H9 (cell line): ENCODE data around the gene ZNF358. TPM values are rescaled to one million over a fixed set of nuclear protein-coding genes. Genes with fewer than 3 reads are reported as not detected.

Experiments
- DNase-seq: peaks from one replicate; pipeline ENCODE4 v3.0.0-alpha.2; 2017
- H2AFZ ChIP-seq: one replicate; pipeline ENCODE4 v1.6.1; 2013; ENCODE audit warnings: mild to moderate bottlenecking, low read length, control low read depth, moderate library complexity
- H2AK5ac ChIP-seq: 2 replicates; pipeline ENCODE4 v1.6.1; 2013; ENCODE audit warnings: low read length, control low read depth, mixed read lengths; ENCODE audit not compliant: insufficient read length
- H2BK120ac ChIP-seq: one replicate; pipeline ENCODE4 v1.6.1; 2013; ENCODE audit warnings: low read depth, mild to moderate bottlenecking, low read length, control low read depth, inconsistent platforms; ENCODE audit not compliant: poor library complexity, severe bottlenecking
- H2BK12ac ChIP-seq: 2 replicates; pipeline ENCODE4 v1.6.1; 2013; ENCODE audit warnings: low read length, control low read depth, mixed read lengths, low read depth; ENCODE audit not compliant: insufficient read length
- H2BK15ac ChIP-seq: 2 replicates; pipeline ENCODE4 v1.6.1; 2013; ENCODE audit warnings: low read depth, low read length, control low read depth
- H2BK20ac ChIP-seq: one replicate; pipeline ENCODE4 v1.6.1; 2013; ENCODE audit warnings: low read depth, mild to moderate bottlenecking, low read length, control low read depth, inconsistent platforms; ENCODE audit not compliant: poor library complexity, severe bottlenecking
- H2BK5ac ChIP-seq: 2 replicates; pipeline ENCODE4 v1.6.1; 2013; ENCODE audit warnings: low read length, control low read depth, mixed read lengths; ENCODE audit not compliant: insufficient read length
- H3K14ac ChIP-seq: 2 replicates; pipeline ENCODE4 v1.6.1; 2013; ENCODE audit warnings: low read length, control low read depth; ENCODE audit not compliant: insufficient read depth
- H3K18ac ChIP-seq: 2 replicates; pipeline ENCODE4 v1.6.1; 2013; ENCODE audit warnings: low read depth, mild to moderate bottlenecking, mixed read lengths, low read length, control low read depth; ENCODE audit not compliant: insufficient read length
- H3K23ac ChIP-seq: 2 replicates; pipeline ENCODE4 v1.6.1; 2013; ENCODE audit warnings: low read length, control low read depth, mixed read lengths, low read depth; ENCODE audit not compliant: insufficient read length
- H3K23me2 ChIP-seq: 2 replicates; pipeline ENCODE4 v1.6.1; 2013; ENCODE audit warnings: low read depth, mild to moderate bottlenecking, mixed read lengths, low read length, control low read depth; ENCODE audit not compliant: insufficient read length, poor library complexity, severe bottlenecking
- H3K27ac ChIP-seq: 2 replicates; pipeline ENCODE4 v1.5.1; 2013; ENCODE audit warnings: low read length, control low read depth, mixed read lengths, low read depth; ENCODE audit not compliant: insufficient read length
- H3K27me3 ChIP-seq: 2 replicates; pipeline ENCODE4 v1.6.1; 2013; ENCODE audit warnings: low read length, control low read depth, inconsistent platforms; ENCODE audit not compliant: insufficient read depth
- H3K4ac ChIP-seq: 2 replicates; pipeline ENCODE4 v1.6.1; 2013; ENCODE audit warnings: low read depth, mild to moderate bottlenecking, control low read depth, inconsistent platforms, low read length, moderate library complexity
- H3K4me1 ChIP-seq: 2 replicates; pipeline ENCODE4 v1.6.1; 2013; ENCODE audit warnings: low read length, control low read depth, inconsistent platforms; ENCODE audit not compliant: insufficient read depth
- H3K4me2 ChIP-seq: 2 replicates; pipeline ENCODE4 v1.6.1; 2013; ENCODE audit warnings: low read length, control low read depth, mixed read lengths; ENCODE audit not compliant: insufficient read length, insufficient read depth
- H3K56ac ChIP-seq: 2 replicates; pipeline ENCODE4 v1.6.1; 2013; ENCODE audit warnings: low read depth, mild to moderate bottlenecking, mixed read lengths, low read length, control low read depth; ENCODE audit not compliant: insufficient read length
- H3K79me1 ChIP-seq: 2 replicates; pipeline ENCODE4 v1.6.1; 2013; ENCODE audit warnings: low read depth, mild to moderate bottlenecking, moderate library complexity, low read length, control low read depth, inconsistent platforms; ENCODE audit not compliant: insufficient read depth, poor library complexity, severe bottlenecking
- H3K79me2 ChIP-seq: 2 replicates; pipeline ENCODE4 v1.6.1; 2013; ENCODE audit warnings: low read length, control low read depth, inconsistent platforms; ENCODE audit not compliant: insufficient read depth
- H3K9ac ChIP-seq: 2 replicates; pipeline ENCODE4 v1.6.1; 2013; ENCODE audit warnings: low read length, control low read depth, mixed read lengths; ENCODE audit not compliant: insufficient read length; ENCODE audit errors: extremely low read depth
- H3K9me3 ChIP-seq: one replicate; pipeline ENCODE4 v1.6.1; 2013; ENCODE audit warnings: low read depth, low read length, inconsistent platforms; ENCODE audit not compliant: control insufficient read depth
- H3T11ph ChIP-seq: one replicate; pipeline ENCODE4 v1.6.1; 2013; ENCODE audit warnings: mild to moderate bottlenecking, low read length, control low read depth, inconsistent platforms
- H4K20me1 ChIP-seq: one replicate; pipeline ENCODE4 v1.6.1; 2013; ENCODE audit not compliant: control insufficient read depth, insufficient read length, insufficient read depth
- H4K5ac ChIP-seq: 2 replicates; pipeline ENCODE4 v1.6.1; 2013; ENCODE audit warnings: low read depth, mild to moderate bottlenecking, mixed read lengths, low read length, control low read depth; ENCODE audit not compliant: insufficient read length
- H4K8ac ChIP-seq: replicated peaks from 2 replicates; pipeline ENCODE4 v1.6.1; 2013; ENCODE audit warnings: low read length, control low read depth, mixed read lengths, low read depth; ENCODE audit not compliant: insufficient read length
- H4K91ac ChIP-seq: 2 replicates; pipeline ENCODE4 v1.6.1; 2013; ENCODE audit warnings: low read depth, mild to moderate bottlenecking, moderate library complexity, mixed read lengths, low read length, control low read depth; ENCODE audit not compliant: insufficient read length
- H3K27ac Mint-ChIP-seq, 3 experiments: 2 replicates in 2 of 3; 3 replicates in 1 of 3; pipeline ENCODE4 v1.8.0; 2020 to 2021; ENCODE audit warnings: mixed read lengths in 3 of 3, mild to moderate bottlenecking in 1 of 3, moderate library complexity in 1 of 3
- H3K27me3 Mint-ChIP-seq: 2 replicates; pipeline ENCODE4 v1.8.0; 2021; ENCODE audit warnings: low read depth, mild to moderate bottlenecking, moderate library complexity, mixed read lengths
- H3K36me3 Mint-ChIP-seq, 3 experiments: 2 replicates in 2 of 3; 3 replicates in 1 of 3; pipeline ENCODE4 v1.8.0; 2020 to 2021; ENCODE audit warnings: low read depth in 3 of 3, mixed read lengths in 3 of 3; ENCODE audit not compliant: insufficient read depth in 1 of 3
- H3K4me1 Mint-ChIP-seq, 2 experiments: 2 replicates each; pipeline ENCODE4 v1.8.0; 2020; ENCODE audit warnings: mixed read lengths in 2 of 2
- H3K4me3 Mint-ChIP-seq, 2 experiments: 2 replicates in 1 of 2; 3 replicates in 1 of 2; pipeline ENCODE4 v1.8.0; 2020 to 2021; ENCODE audit warnings: mild to moderate bottlenecking in 2 of 2, mixed read lengths in 2 of 2, moderate library complexity in 1 of 2
- H3K9me3 Mint-ChIP-seq, 2 experiments: 2 replicates in 1 of 2; 3 replicates in 1 of 2; pipeline ENCODE4 v1.8.0; 2020; ENCODE audit warnings: mild to moderate bottlenecking in 2 of 2, mixed read lengths in 2 of 2, moderate library complexity in 1 of 2
- WGBS: extraction: QIAGEN DNeasy Blood & Tissue Kit; methylation state at CpG from one replicate; pipeline ENCODE4 v1.1.7; 2013; ENCODE audit warnings: missing lambda C conversion rate, low lambda C conversion rate, mixed read lengths; ENCODE audit not compliant: insufficient read length; ENCODE audit errors: extremely low coverage; 5-methylcytosine and 5-hydroxymethylcytosine counted together
- total RNA-seq: library from RNA; stranded (reverse); gene quantifications from 2 replicates; pipeline ENCODE4 v1.2.1, GENCODE V29; 2021
- TF ChIP-seq, protein P1 (sequence below): fragments of 200-600 bp; sonication (generic); conservative IDR thresholded peaks from 3 replicates; pipeline ENCODE4 v1.8.0; 2021; ENCODE audit warnings: antibody characterized with exemption, mild to moderate bottlenecking

The ZNF358 gene
- total RNA-seq, 1 experiment from 2014 or later: 40.5 TPM

DNA sequence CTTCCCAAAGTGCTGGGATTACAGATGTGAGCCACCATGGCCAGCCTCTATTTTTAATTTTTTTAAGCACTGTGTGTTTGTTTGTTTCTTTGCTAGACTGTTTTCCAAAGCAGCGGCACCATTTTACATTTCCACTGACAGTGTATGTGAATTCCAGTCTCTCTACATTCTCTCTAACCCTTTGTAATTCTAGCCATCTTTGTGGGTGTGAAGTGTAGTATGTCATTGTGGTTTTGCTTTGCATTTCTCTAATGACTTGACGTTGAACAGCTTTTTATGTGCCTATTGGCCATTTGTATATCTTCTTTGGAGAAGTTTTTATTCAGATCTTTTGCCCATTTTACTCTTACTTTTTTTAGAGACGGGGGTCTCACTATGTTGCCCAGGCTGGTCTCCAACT lies 31.3 kb downstream of the ZNF358 start:
- Histone ChIP-seq H2AK5ac (no peak overlapping the region), H2BK5ac (no peak overlapping the region), H3K4me2 (no peak overlapping the region), H3K14ac (no peak overlapping the region), H3K27me3 (no peaks in the 10 kb centered on the region), H4K91ac (no peak overlapping the region), H3T11ph (no peak overlapping the region), H2BK120ac (no peak overlapping the region), H2AFZ (no peak overlapping the region), H4K20me1 (no peaks in the 10 kb centered on the region), H4K5ac (no peak overlapping the region), H3K9me3 (no peaks in the 10 kb centered on the region), H3K79me1 (no peaks in the 10 kb centered on the region), H2BK15ac (no peak overlapping the region), H2BK12ac (no peak overlapping the region), H3K4ac (no peak overlapping the region), H3K4me1 (no peaks in the 10 kb centered on the region), H3K79me2 (no peaks in the 10 kb centered on the region), H4K8ac (no peak overlapping the region), H3K23ac (no peak overlapping the region), H2BK20ac (no peak overlapping the region), H3K27ac (no peak overlapping the region), H3K56ac (no peak overlapping the region), H3K18ac (no peak overlapping the region), H3K23me2 (no peaks in the 10 kb centered on the region), H3K9ac (no peak overlapping the region)
- Mint-ChIP-seq H3K4me3 (no peak overlapping the region), H3K36me3 (peaks cover 4 to 33% (median 24%) of the 10 kb centered on the region in 3 experiments; a peak in 6 of 7 replicates), H3K4me1 (peaks cover 7 to 8% of the 10 kb centered on the region in 2 experiments; a peak in 3 of 4 replicates), H3K9me3 (no peaks in the 10 kb centered on the region; a peak in 1 of 5 replicates), H3K27ac (no peak overlapping the region), H3K27me3 (no peaks in the 10 kb centered on the region)
- no peak for DNase-seq
- no CpG with 5 or more reads among the region's 3 CpGs for WGBS
- TF ChIP-seq, protein P1, sequence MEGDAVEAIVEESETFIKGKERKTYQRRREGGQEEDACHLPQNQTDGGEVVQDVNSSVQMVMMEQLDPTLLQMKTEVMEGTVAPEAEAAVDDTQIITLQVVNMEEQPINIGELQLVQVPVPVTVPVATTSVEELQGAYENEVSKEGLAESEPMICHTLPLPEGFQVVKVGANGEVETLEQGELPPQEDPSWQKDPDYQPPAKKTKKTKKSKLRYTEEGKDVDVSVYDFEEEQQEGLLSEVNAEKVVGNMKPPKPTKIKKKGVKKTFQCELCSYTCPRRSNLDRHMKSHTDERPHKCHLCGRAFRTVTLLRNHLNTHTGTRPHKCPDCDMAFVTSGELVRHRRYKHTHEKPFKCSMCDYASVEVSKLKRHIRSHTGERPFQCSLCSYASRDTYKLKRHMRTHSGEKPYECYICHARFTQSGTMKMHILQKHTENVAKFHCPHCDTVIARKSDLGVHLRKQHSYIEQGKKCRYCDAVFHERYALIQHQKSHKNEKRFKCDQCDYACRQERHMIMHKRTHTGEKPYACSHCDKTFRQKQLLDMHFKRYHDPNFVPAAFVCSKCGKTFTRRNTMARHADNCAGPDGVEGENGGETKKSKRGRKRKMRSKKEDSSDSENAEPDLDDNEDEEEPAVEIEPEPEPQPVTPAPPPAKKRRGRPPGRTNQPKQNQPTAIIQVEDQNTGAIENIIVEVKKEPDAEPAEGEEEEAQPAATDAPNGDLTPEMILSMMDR: no peak
